Activated naive CD4-positive, alpha-beta T cell treated with anti-CD3 and anti-CD28 coated beads, Interleukin-2, amount 50 U/mL, for 72 hours (primary cell): ENCODE results near the gene MYBPH. TPM values are rescaled to one million over a fixed set of nuclear protein-coding genes. Genes with fewer than 3 reads are reported as not detected.

Experiments used
- ATAC-seq, 2 donors: fragments of 150-1000 bp; cut with Tn5 transposase; 2 replicates each; pipeline ENCODE4 v1.10.0; 2021; ENCODE audit warnings: mild to moderate bottlenecking in 2 of 2, moderate library complexity in 2 of 2
- DNase-seq, 2 donors: peaks; one replicate each; pipeline ENCODE4 v3.0.0; 2021 to 2022; ENCODE audit warnings: low spot score in 2 of 2
- H3K27ac Mint-ChIP-seq, 2 donors: one replicate each; pipeline ENCODE4 v1.8.0; 2022; ENCODE audit warnings: mild to moderate bottlenecking in 2 of 2, mixed read lengths in 2 of 2
- H3K36me3 Mint-ChIP-seq, 2 donors: one replicate each; pipeline ENCODE4 v1.8.0; 2022; ENCODE audit warnings: mixed read lengths in 2 of 2
- H3K9me3 Mint-ChIP-seq, 2 donors: one replicate each; pipeline ENCODE4 v1.8.0; 2022; ENCODE audit warnings: mixed read lengths in 2 of 2
- total RNA-seq, 2 donors: library from RNA; stranded (reverse); gene quantifications; one replicate each; pipeline ENCODE4 v1.2.3, GENCODE V29; 2022

MYBPH gene
- total RNA-seq, 2 donors from 2014 or later = not detected

- DNase-seq (no peak), ATAC-seq (no peak)
- Mint-ChIP-seq H3K9me3 (no peaks in the 10 kb centered on the region), H3K27ac (no peak overlapping the region), H3K36me3 (no peaks in the 10 kb centered on the region)
Measured at GRCh38 chr1:203186091-203186445, 10.4 kb upstream of the MYBPH start.

- no peak overlapping the region for H3K27ac Mint-ChIP-seq
- H3K36me3 Mint-ChIP-seq = no peaks in the 10 kb centered on the region
- no peak for ATAC-seq
- H3K9me3 Mint-ChIP-seq = no peaks in the 10 kb centered on the region
- peak in 1 of 2 donors; percentile 21 for DNase-seq
Measured at GRCh38 chr1:203185585-203185984, 10.0 kb upstream of the MYBPH start.

GRCh38 chr1:203185061-203185461 lies 9.4 kb upstream of the MYBPH start:
- ATAC-seq (no peak), DNase-seq (peak in 1 of 2 donors; percentile 31)
- Mint-ChIP-seq H3K27ac (no peak overlapping the region), H3K9me3 (no peaks in the 10 kb centered on the region), H3K36me3 (no peaks in the 10 kb centered on the region)

GRCh38 chr1:203184467-203184866 lies 8.8 kb upstream of the MYBPH start:
- no peaks in the 10 kb centered on the region for H3K36me3 Mint-ChIP-seq
- ATAC-seq (no peak), DNase-seq (no peak)
- no peaks in the 10 kb centered on the region for H3K9me3 Mint-ChIP-seq
- no peak overlapping the region for H3K27ac Mint-ChIP-seq

GRCh38 chr1:203183828-203184227 lies 8.2 kb upstream of the MYBPH start:
- Mint-ChIP-seq H3K9me3 (no peaks in the 10 kb centered on the region), H3K27ac (no peak overlapping the region), H3K36me3 (no peaks in the 10 kb centered on the region)
- ATAC-seq = no peak
- DNase-seq = no peak

- no peaks in the 10 kb centered on the region for H3K9me3 Mint-ChIP-seq
- H3K27ac Mint-ChIP-seq = no peak overlapping the region
- no peak for DNase-seq
- ATAC-seq = no peak
- H3K36me3 Mint-ChIP-seq = no peaks in the 10 kb centered on the region
Measured at GRCh38 chr1:203182387-203182953, 6.8 kb upstream of the MYBPH start.

- H3K27ac Mint-ChIP-seq = no peak overlapping the region
- no peaks in the 10 kb centered on the region for H3K36me3 Mint-ChIP-seq
- no peak for DNase-seq
- no peaks in the 10 kb centered on the region for H3K9me3 Mint-ChIP-seq
- no peak for ATAC-seq
Measured at GRCh38 chr1:203181586-203182386, 6.2 kb upstream of the MYBPH start.

GRCh38 chr1:203180611-203181330 lies 5.1 kb upstream of the MYBPH start:
- no peaks in the 10 kb centered on the region for H3K36me3 Mint-ChIP-seq
- H3K9me3 Mint-ChIP-seq = no peaks in the 10 kb centered on the region
- DNase-seq = no peak
- H3K27ac Mint-ChIP-seq = no peak overlapping the region
- no peak for ATAC-seq

GRCh38 chr1:203179667-203180005 lies 4.0 kb upstream of the MYBPH start:
- Mint-ChIP-seq H3K27ac (peak overlapping the region in 1 of 2 donors; percentile 6), H3K36me3 (no peaks in the 10 kb centered on the region), H3K9me3 (no peaks in the 10 kb centered on the region)
- ATAC-seq (no peak), DNase-seq (no peak)

- no peak for ATAC-seq
- H3K27ac Mint-ChIP-seq = no peak overlapping the region
Measured at GRCh38 chr1:203178821-203179666, 3.4 kb upstream of the MYBPH start.

GRCh38 chr1:203178083-203178482 lies 2.5 kb upstream of the MYBPH start:
- Mint-ChIP-seq H3K27ac (peak overlapping the region in 1 of 2 donors; percentile 29), H3K36me3 (no peaks in the 10 kb centered on the region)
- no peak for ATAC-seq

More at GRCh38 chr1:203178821-203179666, 3.4 kb upstream of the MYBPH start:
- DNase-seq = no peak
- Mint-ChIP-seq H3K36me3 (no peaks in the 10 kb centered on the region), H3K9me3 (no peaks in the 10 kb centered on the region)

GRCh38 chr1:203177470-203178039 lies 1.9 kb upstream of the MYBPH start:
- Mint-ChIP-seq H3K9me3 (no peaks in the 10 kb centered on the region), H3K27ac (no peak overlapping the region), H3K36me3 (no peaks in the 10 kb centered on the region)
- ATAC-seq (no peak), DNase-seq (no peak)

More at GRCh38 chr1:203178083-203178482, 2.5 kb upstream of the MYBPH start:
- no peak for DNase-seq
- H3K9me3 Mint-ChIP-seq = no peaks in the 10 kb centered on the region

GRCh38 chr1:203177036-203177405 lies 1.4 kb upstream of the MYBPH start:
- Mint-ChIP-seq H3K27ac (no peak overlapping the region), H3K36me3 (no peaks in the 10 kb centered on the region), H3K9me3 (no peaks in the 10 kb centered on the region)
- no peak for DNase-seq
- no peak for ATAC-seq

- no peaks in the 10 kb centered on the region for H3K9me3 Mint-ChIP-seq
- no peak for DNase-seq
- no peak overlapping the region for H3K27ac Mint-ChIP-seq
- ATAC-seq = no peak
- no peaks in the 10 kb centered on the region for H3K36me3 Mint-ChIP-seq
Measured at GRCh38 chr1:203176273-203177035, 828 bp upstream of the MYBPH start.

GRCh38 chr1:203175827-203176241 lies 208 bp upstream of the MYBPH start:
- DNase-seq = no peak
- Mint-ChIP-seq H3K27ac (no peak overlapping the region), H3K9me3 (no peaks in the 10 kb centered on the region), H3K36me3 (no peaks in the 10 kb centered on the region)
- ATAC-seq = no peak
